Middle frontal gyrus (tissue), 1 donor: ENCODE results near the gene FCRL3.

ENCODE experiments used
- DNase-seq: peaks from one replicate; pipeline ENCODE4 v3.0.0-alpha.2; 2015; ENCODE audit warnings: low spot score; ENCODE audit errors: extremely low spot score

FCRL3 gene

GRCh38 chr1:157682710-157683437 lies 17.7 kb downstream of the FCRL3 start:
- no peak for DNase-seq

DNA sequence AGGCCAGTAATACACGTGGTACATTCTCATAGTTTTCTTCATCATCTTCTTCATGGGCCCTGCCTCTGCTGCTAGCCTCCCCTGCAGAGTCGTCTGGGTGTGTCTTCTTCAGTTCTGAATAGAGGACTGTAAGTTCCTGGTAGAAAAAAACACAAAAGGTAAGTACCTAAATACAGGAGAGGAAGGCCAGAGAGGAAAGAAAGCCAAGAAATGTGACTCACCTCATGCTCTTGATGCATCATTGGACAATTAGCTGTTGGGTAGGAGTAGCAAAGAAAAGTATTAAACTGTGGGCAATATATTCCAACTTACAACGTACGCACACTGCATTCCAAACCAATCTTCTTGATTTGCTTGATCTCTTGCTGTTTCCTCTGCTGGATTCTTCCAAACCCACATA lies 21.8 kb downstream of the FCRL3 start:
- no peak for DNase-seq

- DNase-seq, result no peak
Observed at GRCh38 chr1:157673008-157673407, 27.6 kb downstream of the FCRL3 start.

DNA sequence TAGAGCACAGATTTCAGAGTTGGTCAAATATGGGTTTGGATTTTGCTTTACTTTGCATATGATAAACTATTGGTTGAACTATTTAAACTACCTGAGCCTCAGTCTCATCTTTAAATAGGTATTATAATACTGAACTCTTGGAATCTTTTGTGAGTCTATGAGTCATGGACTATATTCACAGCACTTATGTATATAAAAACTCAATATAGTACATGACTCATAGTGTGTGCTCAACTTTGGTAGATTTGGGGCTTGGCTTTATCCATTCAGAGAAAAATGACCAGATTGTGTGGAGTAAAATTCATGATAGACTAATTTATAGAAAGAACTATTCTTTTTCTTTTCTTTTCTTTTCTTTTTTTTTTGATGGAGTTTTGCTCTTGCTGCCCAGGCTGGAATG lies 28.7 kb downstream of the FCRL3 start:
- peak; percentile 16 for DNase-seq

GRCh38 chr1:157659576-157660247 lies 40.9 kb downstream of the FCRL3 start:
- DNase-seq, result no peak

- no peak for DNase-seq
Observed at GRCh38 chr1:157658571-157658970, 42.0 kb downstream of the FCRL3 start.

- DNase-seq, result no peak
Observed at GRCh38 chr1:157653494-157653873, 47.1 kb downstream of the FCRL3 start.

GRCh38 chr1:157652859-157653493 lies 47.6 kb downstream of the FCRL3 start:
- DNase-seq, result no peak

GRCh38 chr1:157648317-157648716 lies 52.3 kb downstream of the FCRL3 start:
- DNase-seq, result no peak

GRCh38 chr1:157646144-157646543 lies 54.4 kb downstream of the FCRL3 start:
- DNase-seq, result no peak

GRCh38 chr1:157641177-157641576 lies 59.4 kb downstream of the FCRL3 start:
- DNase-seq, result no peak

DNA sequence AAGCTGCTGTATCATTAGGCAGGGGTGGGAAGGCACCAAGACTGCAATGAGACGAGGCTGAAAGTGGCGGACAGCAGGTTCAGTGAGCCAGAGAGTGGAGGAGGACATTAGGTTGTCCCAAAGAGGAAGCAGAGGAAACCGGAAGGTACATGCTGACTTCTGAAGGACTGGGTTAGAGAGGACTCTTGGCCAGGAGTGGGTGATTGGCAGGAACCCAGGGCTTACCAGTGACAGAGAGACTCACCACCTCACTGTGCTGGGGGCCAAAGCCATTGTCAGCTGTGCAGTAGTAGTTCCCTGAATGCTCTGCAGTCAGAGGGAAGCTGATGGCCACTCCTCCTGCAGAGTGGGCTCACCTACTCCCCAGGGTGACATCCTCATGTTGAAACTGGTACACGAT lies 60.8 kb downstream of the FCRL3 start:
- DNase-seq, result no peak

DNA sequence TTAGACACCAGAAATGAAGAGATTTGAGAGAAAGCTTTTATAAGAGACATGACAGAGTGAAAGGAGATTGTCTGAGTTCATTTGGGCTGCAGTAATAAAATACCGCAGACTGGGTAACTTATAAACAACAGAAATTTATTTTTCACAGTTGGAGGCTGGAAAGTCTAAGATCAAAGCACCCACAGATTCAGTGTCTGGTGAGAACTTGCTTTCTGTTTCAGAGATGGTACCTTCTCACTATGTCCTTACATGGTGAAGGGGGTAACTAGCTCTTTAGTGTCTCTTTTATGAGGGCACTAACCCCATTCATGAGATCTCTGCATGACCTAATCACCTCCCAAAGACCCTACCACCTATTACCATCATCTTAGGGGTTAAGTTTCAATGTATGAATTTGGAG lies 71.8 kb downstream of the FCRL3 start:
- DNase-seq, result no peak
